CD4-positive, alpha-beta memory T cell (primary cell): ENCODE data around the gene APOB. TPM values are rescaled to one million over a fixed set of nuclear protein-coding genes. Genes with fewer than 3 reads are reported as not detected.

Source experiments
- CTCF ChIA-PET: fragments of 350-600 bp; sonication (Branson Sonifier 250); formaldehyde crosslinking; loops from one replicate; lab custom pipeline; 2021; ENCODE audit warnings: inconsistent platforms; ENCODE audit not compliant: partially characterized antibody; lab: Charles Lee
- POLR2A ChIA-PET: fragments of 350-600 bp; sonication (Branson Sonifier 250); formaldehyde crosslinking; loops from one replicate; lab custom pipeline; 2021; ENCODE audit not compliant: partially characterized antibody; lab: Charles Lee
- DNase-seq, 5 donors: peaks; one replicate each; pipeline versions ENCODE4 v3.0.0 to v3.0.0-alpha.2; 2020 to 2022; ENCODE audit warnings: mixed read lengths in 1 of 5
- H3K27ac ChIP-seq: one replicate; pipeline ENCODE4 v1.7.0; 2013; ENCODE audit warnings: low read depth, low read length
- H3K27me3 ChIP-seq: 2 replicates; pipeline ENCODE4 v1.7.0; 2013; ENCODE audit warnings: mild to moderate bottlenecking, low read length, moderate library complexity; ENCODE audit not compliant: insufficient read depth
- H3K36me3 ChIP-seq: 2 replicates; pipeline ENCODE4 v1.7.0; 2013; ENCODE audit warnings: mild to moderate bottlenecking, low read length, moderate library complexity; ENCODE audit not compliant: insufficient read depth
- H3K4me1 ChIP-seq: 2 replicates; pipeline ENCODE4 v1.7.0; 2013; ENCODE audit warnings: mild to moderate bottlenecking, low read length, moderate library complexity; ENCODE audit not compliant: insufficient read depth
- H3K4me3 ChIP-seq, 2 donors: one replicate each; pipeline ENCODE4 v1.7.0; 2013; ENCODE audit warnings: low read length in 2 of 2, mild to moderate bottlenecking in 1 of 2
- H3K9me3 ChIP-seq, 2 donors: one replicate each; pipeline ENCODE4 v1.7.0; 2013; ENCODE audit warnings: low read length in 2 of 2, control low read depth in 1 of 2; ENCODE audit not compliant: control insufficient read depth in 1 of 2
- H3K27ac Mint-ChIP-seq, 7 donors: one replicate each; pipeline ENCODE4 v1.8.0; 2020 to 2021; ENCODE audit warnings: mixed read lengths in 7 of 7, mild to moderate bottlenecking in 6 of 7, inconsistent platforms in 3 of 7, moderate library complexity in 3 of 7
- H3K27me3 Mint-ChIP-seq, 2 donors: one replicate each; pipeline ENCODE4 v1.8.0; 2020 to 2021; ENCODE audit warnings: mixed read lengths in 2 of 2
- H3K36me3 Mint-ChIP-seq, 2 donors: one replicate each; pipeline ENCODE4 v1.8.0; 2020 to 2021; ENCODE audit warnings: mixed read lengths in 2 of 2, inconsistent platforms in 1 of 2, mild to moderate bottlenecking in 1 of 2
- H3K4me1 Mint-ChIP-seq, 4 donors: one replicate each; pipeline ENCODE4 v1.8.0; 2020 to 2021; ENCODE audit warnings: mixed read lengths in 4 of 4, mild to moderate bottlenecking in 1 of 4
- H3K4me3 Mint-ChIP-seq, 8 donors: one replicate each; pipeline ENCODE4 v1.8.0; 2020 to 2021; ENCODE audit warnings: mixed read lengths in 8 of 8, mild to moderate bottlenecking in 7 of 8, moderate library complexity in 6 of 8, inconsistent platforms in 3 of 8
- H3K9me3 Mint-ChIP-seq, 8 donors: one replicate each; pipeline ENCODE4 v1.8.0; 2020 to 2021; ENCODE audit warnings: mixed read lengths in 8 of 8, mild to moderate bottlenecking in 5 of 8, inconsistent platforms in 3 of 8, moderate library complexity in 1 of 8
- intact Hi-C: fragments of 100-400 bp; cut with micrococcal nuclease; formaldehyde crosslinking; loops from one replicate; pipeline ENCODE4 v1.15.1; 2023
- polyA plus RNA-seq, 2 donors: library from polyadenylated mRNA; unstranded; fragments of 300-500 nt; fragmentation: Illumina TruSeq; gene quantifications; one replicate each; pipeline ENCODE4 v1.2.3, GENCODE V29; 2021
- total RNA-seq, 2 experiments: library from RNA; stranded (reverse); gene quantifications; one replicate each; pipeline ENCODE4 v1.2.3, GENCODE V29; 2021

Gene APOB
- total and polyA plus RNA-seq, 4 experiments from 2014 or later, result not detected

DNA sequence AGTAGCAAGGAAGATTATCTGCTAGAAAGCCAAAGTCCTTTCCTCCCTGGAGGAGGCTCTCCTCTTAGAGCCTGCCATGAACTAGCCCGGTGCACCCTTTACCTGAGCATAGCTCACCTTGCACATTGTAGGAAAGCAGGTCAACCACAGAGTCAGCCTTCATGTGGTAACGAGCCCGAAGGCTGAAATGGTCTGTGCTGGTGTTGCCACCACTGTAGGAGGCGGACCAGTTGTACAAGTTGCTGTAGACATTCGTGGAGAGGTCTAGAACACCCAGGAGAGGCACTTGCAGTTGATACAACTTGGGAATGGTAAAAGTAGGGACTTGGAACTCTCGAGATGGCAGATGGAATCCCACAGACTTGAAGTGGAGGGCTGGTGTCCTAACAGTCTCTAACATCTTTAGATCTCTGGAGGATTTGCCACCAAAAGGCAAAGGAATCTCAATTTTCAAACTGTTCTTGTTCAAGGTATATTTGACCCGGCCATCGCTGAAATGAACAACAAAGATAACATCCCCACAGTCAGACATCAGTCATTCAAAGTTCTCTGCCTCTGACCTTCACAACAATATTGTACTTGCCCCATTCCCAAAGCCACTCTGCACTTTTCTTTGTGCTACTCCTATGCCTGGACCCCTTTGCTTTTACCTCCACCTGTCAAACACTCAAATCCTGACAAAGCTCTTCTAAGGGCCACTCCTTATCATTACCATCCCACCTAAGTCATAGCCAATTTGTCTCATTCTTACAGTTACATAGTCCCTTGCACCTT lies 30.6 kb downstream of the APOB start:
- no peak overlapping the region for H3K4me3 Mint-ChIP-seq
- no peak for DNase-seq
- CTCF ChIA-PET, result no interaction called here
- intact Hi-C loops, result no loop called here
- no peaks in the 10 kb centered on the region for H3K36me3 Mint-ChIP-seq
- peaks cover 0 to 2% (median 0%) of the 10 kb centered on the region in 8 donors for H3K9me3 Mint-ChIP-seq
- no peak overlapping the region for H3K4me3 ChIP-seq
- H3K4me1 ChIP-seq, result no peaks in the 10 kb centered on the region
- POLR2A ChIA-PET, result no interaction called here
- no peak overlapping the region for H3K27ac ChIP-seq
- H3K27me3 Mint-ChIP-seq, result peaks cover 6 to 13% of the 10 kb centered on the region in 2 donors
- H3K9me3 ChIP-seq, result no peaks in the 10 kb centered on the region
- no peaks in the 10 kb centered on the region for H3K36me3 ChIP-seq
- H3K27me3 ChIP-seq, result no peaks in the 10 kb centered on the region
- no peaks in the 10 kb centered on the region for H3K4me1 Mint-ChIP-seq
- no peak overlapping the region for H3K27ac Mint-ChIP-seq

GRCh38 chr2:21012557-21012937 lies 31.3 kb downstream of the APOB start:
- Mint-ChIP-seq H3K4me3 (no peak overlapping the region), H3K4me1 (no peaks in the 10 kb centered on the region), H3K36me3 (no peaks in the 10 kb centered on the region), H3K9me3 (no peaks in the 10 kb centered on the region), H3K27me3 (peaks cover 5 to 13% of the 10 kb centered on the region in 2 donors), H3K27ac (no peak overlapping the region)
- DNase-seq, result no peak
- POLR2A ChIA-PET, result no interaction called here
- intact Hi-C loops, result no loop called here
- H3K4me3 ChIP-seq, result no peak overlapping the region
- H3K9me3 ChIP-seq, result no peaks in the 10 kb centered on the region
- no peaks in the 10 kb centered on the region for H3K36me3 ChIP-seq
- no peaks in the 10 kb centered on the region for H3K4me1 ChIP-seq
- H3K27me3 ChIP-seq, result no peaks in the 10 kb centered on the region
- H3K27ac ChIP-seq, result no peak overlapping the region
- CTCF ChIA-PET, result no interaction called here

DNA sequence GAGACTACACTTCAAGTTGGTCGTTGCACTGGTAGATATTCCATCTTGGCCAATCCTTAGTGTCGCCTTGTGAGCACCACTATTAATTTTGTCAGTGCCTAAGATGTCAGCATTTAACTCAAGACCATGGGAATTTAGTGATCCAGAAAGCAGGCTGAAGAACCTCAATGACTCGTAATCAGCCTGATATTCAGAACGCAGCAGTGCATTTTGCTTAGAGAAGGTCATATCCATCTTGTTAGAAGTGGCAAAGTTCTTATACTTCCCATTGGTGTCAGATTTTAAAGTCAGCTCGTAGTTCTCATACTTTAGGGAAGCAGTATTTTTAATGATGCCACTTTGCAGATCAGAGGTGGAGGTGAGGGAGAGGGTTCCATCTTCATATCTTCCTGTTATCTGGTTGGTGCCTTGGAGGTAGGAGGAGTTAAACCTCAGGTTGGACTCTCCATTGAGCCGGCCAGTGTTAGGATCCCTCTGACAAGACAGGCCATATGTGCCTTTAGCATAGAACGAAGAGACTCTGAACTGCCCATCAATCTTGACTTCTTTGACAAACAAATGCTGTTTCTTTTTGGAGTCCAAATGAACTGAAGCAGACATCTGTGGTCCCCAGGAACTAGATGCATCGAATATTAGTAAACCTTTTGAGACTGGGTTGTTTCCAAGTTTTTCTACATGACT lies 31.9 kb downstream of the APOB start:
- no peak for DNase-seq
- Histone ChIP-seq H3K36me3 (no peaks in the 10 kb centered on the region), H3K9me3 (no peaks in the 10 kb centered on the region), H3K27me3 (no peaks in the 10 kb centered on the region), H3K4me3 (no peak overlapping the region), H3K4me1 (no peaks in the 10 kb centered on the region), H3K27ac (no peak overlapping the region)
- CTCF ChIA-PET, result interaction anchor here (1.1 kb wide), 1 partner anchor 13 kb away, joined by 3 read pairs; no protein-coding TSS in a partner anchor
- Mint-ChIP-seq H3K4me3 (no peak overlapping the region), H3K4me1 (no peaks in the 10 kb centered on the region), H3K9me3 (no peaks in the 10 kb centered on the region), H3K27me3 (peaks cover 5 to 11% of the 10 kb centered on the region in 2 donors), H3K36me3 (no peaks in the 10 kb centered on the region), H3K27ac (no peak overlapping the region)
- intact Hi-C loops, result no loop called here
- POLR2A ChIA-PET, result no interaction called here

DNA sequence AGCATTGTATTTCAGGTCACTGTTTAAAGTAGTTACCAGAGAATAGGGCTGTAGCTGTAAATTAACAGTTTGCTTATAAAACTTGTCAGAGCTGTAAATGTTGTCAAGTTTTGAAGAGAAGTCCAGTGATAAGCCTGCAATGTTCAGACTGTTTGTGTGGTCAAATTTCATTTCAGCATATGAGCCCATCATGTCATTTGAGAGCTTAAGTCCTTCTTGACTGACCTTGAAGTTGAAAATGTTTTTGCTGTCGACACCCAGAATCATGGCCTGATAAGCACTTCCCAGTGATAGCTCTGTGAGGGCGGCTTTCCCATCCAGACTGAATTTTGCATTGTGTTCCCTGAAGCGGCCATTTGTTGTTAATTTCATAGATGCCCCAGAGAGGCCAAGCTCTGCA lies 32.4 kb downstream of the APOB start:
- no peak for DNase-seq
- H3K27ac Mint-ChIP-seq, result no peak overlapping the region
- H3K4me3 ChIP-seq, result no peak overlapping the region
- H3K36me3 ChIP-seq, result no peaks in the 10 kb centered on the region
- H3K4me1 ChIP-seq, result no peaks in the 10 kb centered on the region
- CTCF ChIA-PET, result interaction anchor here (1.1 kb wide), 1 partner anchor 14 kb away, joined by 3 read pairs; no protein-coding TSS in a partner anchor
- POLR2A ChIA-PET, result no interaction called here
- no peaks in the 10 kb centered on the region for H3K36me3 Mint-ChIP-seq
- H3K9me3 ChIP-seq, result no peaks in the 10 kb centered on the region
- H3K27me3 Mint-ChIP-seq, result peaks cover 5 to 11% of the 10 kb centered on the region in 2 donors
- no peaks in the 10 kb centered on the region for H3K27me3 ChIP-seq
- H3K4me3 Mint-ChIP-seq, result no peak overlapping the region
- H3K27ac ChIP-seq, result no peak overlapping the region
- H3K9me3 Mint-ChIP-seq, result no peaks in the 10 kb centered on the region
- intact Hi-C loops, result no loop called here
- no peaks in the 10 kb centered on the region for H3K4me1 Mint-ChIP-seq

GRCh38 chr2:21010813-21011439 lies 32.9 kb downstream of the APOB start:
- Mint-ChIP-seq H3K27me3 (peaks cover 5 to 11% of the 10 kb centered on the region in 2 donors), H3K9me3 (no peaks in the 10 kb centered on the region), H3K36me3 (no peaks in the 10 kb centered on the region), H3K4me1 (no peaks in the 10 kb centered on the region), H3K4me3 (no peak overlapping the region), H3K27ac (no peak overlapping the region)
- H3K9me3 ChIP-seq, result no peaks in the 10 kb centered on the region
- H3K27me3 ChIP-seq, result no peaks in the 10 kb centered on the region
- ChIA-PET CTCF (interaction anchor here (1.1 kb wide), 1 partner anchor 14 kb away, joined by 3 read pairs; no protein-coding TSS in a partner anchor), POLR2A (no interaction called here)
- H3K36me3 ChIP-seq, result no peaks in the 10 kb centered on the region
- no peak overlapping the region for H3K27ac ChIP-seq
- intact Hi-C loops, result no loop called here
- H3K4me3 ChIP-seq, result no peak overlapping the region
- no peak for DNase-seq
- no peaks in the 10 kb centered on the region for H3K4me1 ChIP-seq

GRCh38 chr2:21009662-21010225 lies 34.1 kb downstream of the APOB start:
- no peak for DNase-seq
- Mint-ChIP-seq H3K27ac (no peak overlapping the region), H3K27me3 (peaks cover 3 to 9% of the 10 kb centered on the region in 2 donors), H3K36me3 (no peaks in the 10 kb centered on the region), H3K9me3 (no peaks in the 10 kb centered on the region), H3K4me3 (no peak overlapping the region), H3K4me1 (no peaks in the 10 kb centered on the region)
- ChIA-PET POLR2A (no interaction called here), CTCF (interaction anchor here (1.0 kb wide), 1 partner anchor 33 kb away, joined by 3 read pairs; no protein-coding TSS in a partner anchor)
- Histone ChIP-seq H3K9me3 (no peaks in the 10 kb centered on the region), H3K36me3 (no peaks in the 10 kb centered on the region), H3K27me3 (no peaks in the 10 kb centered on the region), H3K4me1 (no peaks in the 10 kb centered on the region), H3K27ac (no peak overlapping the region), H3K4me3 (no peak overlapping the region)
- intact Hi-C loops, result no loop called here
